ENCODE measurements around the gene TMEM212. TPM values are rescaled to one million over a fixed set of nuclear protein-coding genes. Genes with fewer than 3 reads are reported as not detected.

The TMEM212 gene
- total RNA-seq, 4 donors from 2014 or later: not detected

DNA sequence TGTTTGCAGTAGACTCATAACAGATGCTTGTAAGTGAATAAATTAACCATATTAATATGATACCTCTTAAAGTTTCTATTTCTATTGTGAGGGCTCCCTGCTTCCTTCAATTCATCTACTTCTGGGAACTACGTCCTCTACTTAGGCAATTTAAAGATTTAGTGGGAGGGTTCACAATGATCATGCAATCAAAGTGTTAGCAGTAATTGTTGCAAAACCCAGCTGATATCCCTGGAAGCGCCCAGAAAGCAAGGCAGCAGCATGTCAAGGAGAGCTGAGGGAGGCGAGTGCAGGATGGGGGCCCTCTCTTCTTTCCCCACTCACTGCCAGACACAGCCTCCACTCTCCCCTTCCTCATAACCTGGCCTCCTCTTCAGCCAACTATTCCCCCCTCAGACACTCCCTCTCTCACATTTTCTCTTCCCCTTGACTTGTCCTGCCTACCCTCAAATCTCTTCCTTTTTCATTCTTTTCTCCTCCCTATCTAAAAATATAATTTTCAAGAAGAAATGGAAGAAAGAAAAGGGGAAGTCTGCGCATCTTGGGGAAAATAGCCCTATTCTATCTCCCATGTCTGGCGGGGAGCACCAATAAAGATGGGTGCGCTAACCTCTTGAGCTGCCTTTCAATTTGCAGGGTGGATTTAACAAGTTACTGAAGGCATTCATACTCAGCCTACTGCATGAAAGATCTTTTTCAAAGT lies 6.6 kb downstream of the TMEM212 start:
- Histone ChIP-seq H3K4me3 (no peak overlapping the region), H3K9me3 (peaks cover 0 to 5% (median 2%) of the 10 kb centered on the region in 4 donors), H3K27me3 (no peaks in the 10 kb centered on the region), H3K4me1 (peaks cover 0 to 9% (median 2%) of the 10 kb centered on the region in 4 donors), H3K36me3 (no peaks in the 10 kb centered on the region), H3K27ac (replicated peaks in 1 of 4) (no peak overlapping the region)
- TF ChIP-seq, protein P1, sequence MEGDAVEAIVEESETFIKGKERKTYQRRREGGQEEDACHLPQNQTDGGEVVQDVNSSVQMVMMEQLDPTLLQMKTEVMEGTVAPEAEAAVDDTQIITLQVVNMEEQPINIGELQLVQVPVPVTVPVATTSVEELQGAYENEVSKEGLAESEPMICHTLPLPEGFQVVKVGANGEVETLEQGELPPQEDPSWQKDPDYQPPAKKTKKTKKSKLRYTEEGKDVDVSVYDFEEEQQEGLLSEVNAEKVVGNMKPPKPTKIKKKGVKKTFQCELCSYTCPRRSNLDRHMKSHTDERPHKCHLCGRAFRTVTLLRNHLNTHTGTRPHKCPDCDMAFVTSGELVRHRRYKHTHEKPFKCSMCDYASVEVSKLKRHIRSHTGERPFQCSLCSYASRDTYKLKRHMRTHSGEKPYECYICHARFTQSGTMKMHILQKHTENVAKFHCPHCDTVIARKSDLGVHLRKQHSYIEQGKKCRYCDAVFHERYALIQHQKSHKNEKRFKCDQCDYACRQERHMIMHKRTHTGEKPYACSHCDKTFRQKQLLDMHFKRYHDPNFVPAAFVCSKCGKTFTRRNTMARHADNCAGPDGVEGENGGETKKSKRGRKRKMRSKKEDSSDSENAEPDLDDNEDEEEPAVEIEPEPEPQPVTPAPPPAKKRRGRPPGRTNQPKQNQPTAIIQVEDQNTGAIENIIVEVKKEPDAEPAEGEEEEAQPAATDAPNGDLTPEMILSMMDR (IDR thresholded peaks at IDR 0.05): no peak
- TF ChIP-seq EP300 (IDR thresholded peaks at IDR 0.05) (no peak), POLR2A (IDR thresholded peaks at IDR 0.05; ENCODE audit: low read depth) (no peak), POLR2AphosphoS5 (IDR thresholded peaks at IDR 0.05) (no peak)
- 87% methylated on average over 6 of the region's 6 CpGs for WGBS
- intact Hi-C loops (cut with DNase I): no loop called here
- no peak for DNase-seq (ENCODE audit: extremely low spot score)

DNA sequence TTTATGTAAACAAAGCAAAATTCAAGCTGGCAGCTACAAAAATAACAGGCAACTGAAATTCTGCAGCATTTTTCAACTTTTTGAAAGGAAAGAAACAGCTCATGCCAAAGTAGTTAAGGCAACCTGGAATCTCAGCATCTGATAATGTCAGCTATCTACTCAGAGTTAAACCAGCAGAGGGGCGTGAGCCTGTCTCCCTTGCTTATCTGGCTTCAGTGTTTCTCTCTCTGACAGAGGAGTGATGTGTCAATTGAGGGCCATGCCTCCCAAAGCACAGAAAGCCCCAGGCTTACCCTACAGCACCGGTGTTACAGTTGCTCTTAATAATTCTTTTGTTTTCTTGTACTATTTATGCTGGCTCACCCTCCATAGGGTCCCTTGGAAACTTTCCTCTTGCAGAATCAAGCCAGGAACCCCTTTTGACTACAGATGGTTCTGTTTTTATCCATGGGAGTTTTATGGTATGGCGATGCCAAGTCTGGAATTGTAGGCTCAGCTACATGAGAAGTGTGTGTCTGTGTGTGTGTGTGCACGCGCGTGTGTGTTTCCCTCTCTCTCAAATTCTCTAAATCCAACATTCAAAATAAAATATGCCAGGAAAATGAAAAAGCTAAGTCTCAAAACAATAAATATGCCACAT lies 7.3 kb downstream of the TMEM212 start:
- Histone ChIP-seq H3K4me1 (peaks cover 0 to 9% (median 2%) of the 10 kb centered on the region in 4 donors), H3K36me3 (no peaks in the 10 kb centered on the region), H3K4me3 (no peak overlapping the region), H3K27ac (replicated peaks in 1 of 4) (no peak overlapping the region), H3K27me3 (no peaks in the 10 kb centered on the region), H3K9me3 (peaks cover 0 to 6% (median 3%) of the 10 kb centered on the region in 4 donors)
- TF ChIP-seq, protein P1 (IDR thresholded peaks at IDR 0.05): no peak
- TF ChIP-seq POLR2AphosphoS5 (IDR thresholded peaks at IDR 0.05) (no peak), EP300 (IDR thresholded peaks at IDR 0.05) (no peak), POLR2A (IDR thresholded peaks at IDR 0.05; ENCODE audit: low read depth) (no peak)
- intact Hi-C loops (cut with DNase I): no loop called here
- DNase-seq (ENCODE audit: extremely low spot score): no peak
- WGBS: 85% methylated on average over 6 of the region's 6 CpGs

- TF ChIP-seq, protein P1 (IDR thresholded peaks at IDR 0.05): no peak
- TF ChIP-seq EP300 (IDR thresholded peaks at IDR 0.05): no peak
- no peak for TF ChIP-seq POLR2AphosphoS5 (IDR thresholded peaks at IDR 0.05)
- no peak for TF ChIP-seq POLR2A (IDR thresholded peaks at IDR 0.05; ENCODE audit: low read depth)
- Histone ChIP-seq H3K4me3 (no peak overlapping the region), H3K4me1 (peaks cover 0 to 9% (median 2%) of the 10 kb centered on the region in 4 donors), H3K27me3 (no peaks in the 10 kb centered on the region), H3K27ac (replicated peaks in 1 of 4) (no peak overlapping the region), H3K9me3 (peaks cover 0 to 6% (median 3%) of the 10 kb centered on the region in 4 donors), H3K36me3 (no peaks in the 10 kb centered on the region)
- intact Hi-C loops (cut with DNase I): no loop called here
- no peak for DNase-seq (ENCODE audit: extremely low spot score)
- 86% methylated on average over 6 of the region's 6 CpGs for WGBS
These were observed 8.0 kb downstream of the TMEM212 start for GRCh38 chr3:171850960-171851659.

- Histone ChIP-seq H3K27me3 (no peaks in the 10 kb centered on the region), H3K4me1 (peaks cover 0 to 9% (median 2%) of the 10 kb centered on the region in 4 donors), H3K9me3 (peaks cover 0 to 6% (median 3%) of the 10 kb centered on the region in 4 donors), H3K27ac (replicated peaks in 1 of 4) (no peak overlapping the region), H3K4me3 (no peak overlapping the region), H3K36me3 (no peaks in the 10 kb centered on the region)
- no peak for DNase-seq (ENCODE audit: extremely low spot score)
- WGBS: 76% methylated on average over 5 of the region's 5 CpGs
- TF ChIP-seq POLR2A (IDR thresholded peaks at IDR 0.05; ENCODE audit: low read depth) (no peak), POLR2AphosphoS5 (IDR thresholded peaks at IDR 0.05) (no peak), EP300 (IDR thresholded peaks at IDR 0.05) (no peak)
- TF ChIP-seq, protein P1 (IDR thresholded peaks at IDR 0.05): no peak
- intact Hi-C loops (cut with DNase I): no loop called here
These were observed 8.5 kb downstream of the TMEM212 start for GRCh38 chr3:171851660-171852058.
